Midbrain (tissue), 1 donor: ENCODE measurements around the gene EN2.

Source experiments
- DNase-seq: peaks from one replicate; lab custom pipeline; 2025; lab: John Stamatoyannopoulos, UW

Gene EN2

GRCh38 chr7:155486783-155487508 lies 29.0 kb downstream of the EN2 start:
- no peak for DNase-seq

DNA sequence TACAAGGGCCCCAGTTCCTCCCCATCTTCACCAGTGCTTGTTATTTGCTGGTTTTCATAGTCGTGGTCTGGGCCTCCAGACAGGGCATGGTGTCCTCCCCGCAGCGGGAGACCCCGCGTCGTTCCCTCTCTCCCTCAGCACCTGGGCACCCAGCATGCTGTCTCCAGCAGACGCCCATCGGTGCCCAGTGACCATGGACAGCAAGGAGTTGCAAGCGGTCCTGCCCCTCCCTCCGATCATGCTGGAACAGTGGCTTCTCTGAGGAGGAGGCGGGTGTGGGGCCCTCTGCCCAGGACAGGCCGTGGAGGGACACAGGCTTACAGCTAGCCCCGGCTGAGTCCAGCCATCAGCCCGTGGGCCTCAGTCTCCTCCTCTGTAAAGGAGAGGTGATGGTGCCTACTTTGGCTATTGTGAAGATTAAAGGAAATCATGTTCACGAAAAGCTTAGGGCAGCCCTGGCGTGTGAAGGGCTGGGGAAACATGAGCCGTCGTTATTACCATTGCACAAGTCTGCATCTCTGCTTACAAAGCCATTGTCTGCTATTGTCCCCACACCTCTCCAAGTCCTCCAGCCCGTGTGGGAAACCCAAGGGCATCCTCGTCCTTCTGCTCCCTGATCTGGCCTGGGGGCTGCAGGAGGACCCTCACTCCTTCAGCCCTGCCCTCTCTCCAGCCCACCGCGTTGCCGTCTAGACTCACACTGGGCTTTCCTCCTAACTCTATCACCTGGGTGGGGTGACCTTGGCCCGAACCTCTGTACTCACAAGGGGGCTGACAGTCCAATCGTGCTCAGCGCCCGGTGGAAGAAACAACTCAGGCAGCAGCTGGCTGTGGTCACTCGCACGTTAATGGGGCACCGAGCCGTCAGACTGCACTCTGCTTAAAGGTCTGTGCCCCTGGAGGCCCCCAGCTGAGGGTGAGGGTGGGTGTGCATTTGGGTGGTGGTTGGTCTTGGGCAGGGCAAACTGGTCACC lies 29.9 kb downstream of the EN2 start:
- DNase-seq, result no peak

DNA sequence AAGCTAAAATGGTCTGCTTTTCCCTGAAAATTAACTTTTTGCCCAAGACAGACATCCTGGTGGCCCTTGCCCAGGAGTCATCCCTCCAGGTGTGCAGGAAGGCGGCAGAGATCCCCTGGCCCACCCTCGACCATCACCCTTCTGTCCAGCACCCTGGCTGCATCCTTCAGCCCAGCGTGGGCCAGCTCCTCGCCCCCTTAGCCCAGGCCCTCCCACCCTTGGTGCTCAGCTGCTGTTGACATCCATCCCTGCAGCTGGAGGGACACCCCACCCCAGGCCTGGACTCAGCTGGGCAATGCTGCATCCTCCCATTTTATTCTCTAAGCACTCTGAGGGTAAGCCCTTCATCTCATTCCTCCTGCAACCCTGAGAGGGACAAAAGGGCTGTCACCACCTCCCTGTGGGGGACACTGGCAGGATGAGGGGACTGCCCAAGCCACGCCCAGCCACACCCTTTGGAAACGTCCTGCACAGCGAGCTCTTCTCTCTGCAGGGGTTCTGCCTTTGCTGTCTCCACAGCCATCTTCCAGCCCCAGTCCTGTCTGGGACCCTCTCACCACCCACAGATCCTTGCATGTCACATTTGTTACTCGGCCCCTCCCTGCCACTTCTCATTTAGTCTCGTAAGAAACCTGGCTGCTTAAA lies 30.7 kb downstream of the EN2 start:
- DNase-seq, result no peak

- DNase-seq, result no peak
These were observed 31.4 kb downstream of the EN2 start for GRCh38 chr7:155489158-155489840.

GRCh38 chr7:155489862-155490696 lies 32.1 kb downstream of the EN2 start:
- no peak for DNase-seq

DNA sequence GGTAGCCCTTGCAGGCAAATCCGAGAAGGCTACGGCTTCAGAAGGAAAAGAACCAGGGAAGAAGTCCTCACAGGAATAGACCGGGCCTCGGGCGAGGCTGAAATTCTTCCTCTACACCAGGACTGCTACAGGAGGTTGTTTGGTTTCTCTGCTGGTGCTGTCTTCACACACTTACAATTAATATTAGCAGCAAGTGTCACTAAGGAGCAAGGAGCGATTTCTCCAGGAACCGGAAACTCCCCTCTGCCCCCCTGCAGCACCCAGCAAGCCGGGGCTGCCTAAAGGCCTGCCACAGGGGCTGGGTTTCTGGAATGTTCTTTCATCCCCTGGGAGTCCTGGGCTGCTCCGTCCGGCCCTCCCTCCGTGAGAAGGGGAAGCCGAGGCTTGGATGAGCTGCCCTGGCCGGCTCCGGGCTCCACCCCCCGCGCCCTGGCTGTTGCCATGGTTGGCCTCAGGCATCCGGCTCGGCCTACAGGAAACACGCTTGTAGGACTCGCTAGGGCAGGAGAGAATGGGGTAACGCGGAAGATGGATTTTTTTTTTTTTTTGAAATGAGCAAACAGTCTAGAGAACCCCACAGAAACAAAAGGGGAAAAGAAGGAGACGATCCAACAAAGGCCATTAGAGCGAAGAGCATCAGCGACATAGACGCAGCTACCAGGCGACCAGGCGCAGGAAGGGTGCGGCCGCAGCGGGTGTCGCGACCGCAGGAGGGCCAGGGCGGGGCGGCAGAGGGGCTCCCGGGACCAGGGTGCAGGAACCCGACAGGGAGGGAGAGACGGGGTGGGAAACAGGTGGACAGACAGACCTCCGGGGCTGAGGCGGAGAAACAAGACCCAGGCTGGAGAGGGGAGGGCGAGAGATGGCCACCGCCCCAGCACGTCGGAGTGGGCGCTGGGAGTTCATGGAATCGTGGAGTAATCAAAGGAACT lies 33.0 kb downstream of the EN2 start:
- no peak for DNase-seq

DNA sequence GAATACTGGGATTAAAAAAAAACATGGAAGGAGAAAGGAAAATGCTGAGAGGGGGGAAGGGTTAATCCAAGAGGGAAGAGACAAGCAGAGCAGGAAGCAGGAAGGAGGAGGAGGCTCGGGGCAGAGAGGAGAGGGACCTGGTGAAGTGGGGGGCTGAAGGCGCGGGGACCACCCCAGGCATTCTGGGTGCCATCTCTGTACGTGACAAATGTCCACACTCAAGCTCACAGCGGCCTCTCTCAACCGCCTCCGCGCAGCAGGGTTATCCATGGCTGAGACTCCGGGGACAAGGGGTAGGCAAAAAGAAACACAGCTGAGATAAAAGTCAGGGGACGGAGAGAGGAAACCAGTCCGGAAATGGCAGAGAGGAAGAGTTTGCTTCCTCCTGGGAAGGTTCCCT lies 33.9 kb downstream of the EN2 start:
- DNase-seq, result no peak

DNA sequence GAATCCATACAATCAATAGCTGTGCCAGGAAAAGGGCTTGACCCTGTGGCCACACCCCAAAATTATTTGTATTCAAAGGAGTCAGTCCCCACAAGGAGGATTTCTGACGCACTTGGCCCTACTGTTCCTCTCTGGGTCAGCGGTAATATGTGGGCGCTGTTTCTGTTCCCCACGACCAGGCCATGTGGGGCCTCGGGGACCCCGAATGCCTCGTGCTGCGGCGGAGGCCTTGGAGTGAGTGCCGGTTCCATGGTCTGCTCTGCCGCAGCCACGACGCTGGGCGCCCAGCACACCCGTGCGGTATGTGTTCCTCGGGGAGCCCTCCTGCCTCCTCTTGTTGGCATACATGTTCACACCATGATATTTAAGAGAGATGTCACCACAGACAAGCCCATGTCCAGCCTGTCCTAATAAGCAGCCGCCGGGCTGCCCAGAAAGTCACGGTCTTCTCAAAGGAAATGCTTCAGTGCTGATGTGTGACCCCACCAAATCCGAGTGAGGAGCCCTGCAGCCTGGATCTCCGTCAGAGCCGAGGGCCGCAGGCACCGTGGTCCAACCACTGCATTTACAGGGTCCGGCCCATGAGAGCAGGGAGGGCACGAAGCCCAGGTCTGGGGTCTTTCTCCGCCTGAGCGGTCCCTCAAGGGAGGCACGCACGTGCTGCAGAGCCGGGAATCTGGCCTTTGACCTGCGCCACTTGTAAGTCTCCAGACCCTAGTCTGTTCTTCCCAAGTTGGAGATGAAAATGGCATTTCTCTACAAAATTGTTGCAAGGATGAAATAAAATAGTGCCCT lies 36.0 kb downstream of the EN2 start:
- no peak for DNase-seq

- DNase-seq, result no peak
These were observed 36.6 kb downstream of the EN2 start for GRCh38 chr7:155494551-155494950.

DNA sequence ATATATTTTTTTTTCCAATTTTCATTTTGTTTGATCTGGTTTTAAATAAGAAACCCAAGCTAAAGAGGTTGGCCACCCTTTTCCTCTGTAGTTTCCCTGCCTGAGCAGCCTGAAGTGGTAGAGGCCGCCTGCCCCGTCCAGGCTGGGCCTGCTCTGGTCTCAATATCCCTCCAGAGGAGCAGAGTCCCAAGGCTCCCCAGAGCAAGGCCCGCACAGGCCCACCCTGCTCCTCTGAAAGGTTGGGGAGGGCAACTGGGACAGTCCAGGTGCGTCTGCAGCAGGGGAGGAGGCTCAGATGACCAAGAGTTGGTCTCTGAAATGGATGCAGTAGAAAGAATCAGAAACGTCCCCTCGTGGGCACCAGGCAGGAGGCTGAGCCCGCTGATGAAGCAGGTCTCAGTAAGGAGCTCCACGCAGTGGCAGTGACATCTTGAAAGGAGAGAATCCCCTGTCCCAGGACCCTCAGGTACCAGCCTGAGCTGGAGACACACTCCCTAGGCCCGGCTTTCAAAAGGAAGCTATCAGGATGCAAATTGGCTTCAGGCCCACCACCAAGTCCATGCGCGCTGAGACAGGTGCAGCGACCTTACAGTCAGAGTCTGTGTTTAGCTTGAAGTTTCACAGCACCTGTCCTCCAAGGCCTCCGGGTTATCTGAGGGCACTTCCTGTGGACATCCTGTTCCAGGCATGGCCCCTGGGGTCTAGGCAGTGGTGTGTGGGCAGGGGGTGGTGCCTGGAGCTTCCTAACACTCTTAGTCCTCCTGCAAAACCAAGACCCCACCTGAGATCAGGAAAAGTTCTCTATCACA lies 37.7 kb downstream of the EN2 start:
- DNase-seq, result no peak

DNA sequence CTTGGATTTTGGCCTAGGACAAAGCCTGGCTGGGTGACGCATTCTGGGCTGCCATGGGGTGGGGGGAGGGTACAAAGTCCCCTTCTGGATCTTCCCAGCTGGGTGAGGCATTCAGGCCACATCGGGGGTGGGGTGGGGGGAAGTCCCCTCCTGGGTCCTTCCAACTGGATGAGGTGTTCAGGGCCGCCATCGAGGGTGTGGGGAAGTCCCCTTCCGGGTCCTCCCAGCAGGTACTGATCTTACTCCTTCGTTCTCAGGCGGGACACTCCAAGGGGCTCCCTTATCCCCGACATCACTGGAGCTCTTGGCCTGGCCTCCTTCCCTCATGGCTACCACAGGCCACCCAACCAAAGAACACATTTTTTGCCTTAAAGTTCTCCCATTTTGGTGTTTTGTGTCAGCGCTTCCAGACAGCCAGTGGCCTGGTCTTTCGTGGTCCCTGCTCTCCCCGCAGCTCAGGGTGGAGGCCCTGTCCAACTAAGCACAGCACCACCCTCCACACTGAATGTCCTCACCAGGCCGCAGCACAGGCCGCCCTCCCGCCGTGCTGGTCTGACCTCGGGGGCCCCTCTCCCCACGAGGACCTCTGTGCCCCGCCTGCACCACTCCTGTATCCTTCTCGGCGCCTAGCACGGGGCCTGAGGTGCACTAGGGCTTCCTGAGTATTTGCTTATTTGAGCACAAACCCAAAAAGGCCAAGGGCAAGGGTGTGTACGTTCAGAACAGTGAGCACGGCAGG lies 38.5 kb downstream of the EN2 start:
- no peak for DNase-seq

- no peak for DNase-seq
These were observed 39.4 kb downstream of the EN2 start for GRCh38 chr7:155497149-155497901.

GRCh38 chr7:155505422-155505793 lies 47.5 kb downstream of the EN2 start:
- no peak for DNase-seq

DNA sequence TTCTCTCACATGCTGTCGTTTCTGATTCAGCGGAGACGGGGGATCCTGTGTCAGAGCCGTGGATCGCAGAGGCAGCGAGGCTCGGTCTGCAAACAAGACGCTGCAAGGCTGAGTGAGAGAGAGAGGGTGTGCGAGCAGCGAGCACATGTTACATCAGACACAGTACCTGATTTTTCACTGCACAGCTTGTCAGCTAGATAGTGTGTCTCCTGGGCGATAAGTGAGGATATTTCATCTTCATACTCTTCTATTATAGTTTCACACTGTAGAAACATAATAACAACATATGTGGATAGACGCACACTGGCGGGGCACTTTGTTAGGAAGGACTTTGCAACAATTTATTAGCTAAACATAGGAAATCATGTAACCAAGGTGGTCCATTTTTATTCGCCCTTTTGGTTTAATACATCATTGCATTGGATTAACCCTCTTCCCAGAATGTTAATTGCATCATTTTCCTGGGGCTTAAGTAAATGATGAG lies 49.0 kb downstream of the EN2 start:
- DNase-seq, result no peak

GRCh38 chr7:155507576-155507975 lies 49.6 kb downstream of the EN2 start:
- DNase-seq, result no peak
